Uterus (tissue), 2 donors: ENCODE measurements around the gene TMEM63B.

Experiments
- CTCF ChIP-seq, 4 experiments: fragments of 200-600 bp in 2 of 4; fragments of 450-650 bp in 2 of 4; sonication (generic) in 2 of 4; IDR thresholded peaks; one replicate each; pipeline ENCODE4 v1.5.1; 2016 to 2019; ENCODE audit warnings: antibody characterized with exemption in 4 of 4, mild to moderate bottlenecking in 2 of 4, moderate library complexity in 1 of 4
- POLR2A ChIP-seq, 2 donors: fragments of 450-650 bp; IDR thresholded peaks; one replicate each; pipeline ENCODE4 v1.6.1; 2016; ENCODE audit warnings: antibody characterized with exemption in 2 of 2, mild to moderate bottlenecking in 1 of 2, moderate library complexity in 1 of 2

- TF ChIP-seq CTCF (IDR thresholded peaks at IDR 0.05) (no peak), POLR2A (IDR thresholded peaks at IDR 0.05) (no peak)
These were observed 39.7 kb upstream of the TMEM63B start for GRCh38 chr6:44087623-44088022.
